Chondrocyte (in vitro differentiated cells): ENCODE results near the gene GPATCH2. TPM values are rescaled to one million over a fixed set of nuclear protein-coding genes. Genes with fewer than 3 reads are reported as not detected.

ENCODE experiments used
- DNase-seq: peaks from one replicate; pipeline ENCODE4 v3.0.0; 2021; ENCODE audit warnings: mixed read lengths, low spot score
- H3K27ac Mint-ChIP-seq: one replicate; pipeline ENCODE4 v1.8.0; 2021; ENCODE audit warnings: mild to moderate bottlenecking, moderate library complexity, mixed read lengths; ENCODE audit not compliant: unreplicated experiment
- H3K27me3 Mint-ChIP-seq: 2 replicates; pipeline ENCODE4 v1.8.0; 2021; ENCODE audit warnings: low read depth, mixed read lengths
- H3K36me3 Mint-ChIP-seq: 2 replicates; pipeline ENCODE4 v1.8.0; 2021; ENCODE audit warnings: low read depth, mixed read lengths
- H3K4me1 Mint-ChIP-seq: 2 replicates; pipeline ENCODE4 v1.8.0; 2021; ENCODE audit warnings: low read depth, mild to moderate bottlenecking, mixed read lengths
- H3K4me3 Mint-ChIP-seq: one replicate; pipeline ENCODE4 v1.8.0; 2021; ENCODE audit warnings: mild to moderate bottlenecking, moderate library complexity, mixed read lengths; ENCODE audit not compliant: unreplicated experiment
- H3K9me3 Mint-ChIP-seq: 2 replicates; pipeline ENCODE4 v1.8.0; 2021; ENCODE audit warnings: low read depth, mixed read lengths
- CTCF ChIP-seq: fragments of 200-600 bp; sonication (generic); IDR thresholded peaks from 2 replicates; pipeline ENCODE4 v1.5.0; 2021; ENCODE audit warnings: antibody characterized with exemption, mild to moderate bottlenecking, moderate library complexity
- total RNA-seq: library from RNA; stranded (reverse); gene quantifications from 3 replicates; pipeline ENCODE4 v1.2.1, GENCODE V29; 2021

Gene GPATCH2
- total RNA-seq, 1 donor from 2014 or later, result 10.4 TPM

GRCh38 chr1:217472915-217473314 is 158.0 kb downstream of the GPATCH2 start:
- no peak for DNase-seq
- H3K36me3 Mint-ChIP-seq, result peaks cover 2% of the 10 kb centered on the region
- H3K9me3 Mint-ChIP-seq, result no peaks in the 10 kb centered on the region
- H3K4me3 Mint-ChIP-seq, result no peak overlapping the region
- peaks cover 3% of the 10 kb centered on the region for H3K4me1 Mint-ChIP-seq
- no peak for TF ChIP-seq CTCF
- no peaks in the 10 kb centered on the region for H3K27me3 Mint-ChIP-seq
- H3K27ac Mint-ChIP-seq, result no peak overlapping the region

- H3K9me3 Mint-ChIP-seq, result peaks cover 3% of the 10 kb centered on the region
- no peak overlapping the region for H3K27ac Mint-ChIP-seq
- peaks cover 2% of the 10 kb centered on the region for H3K36me3 Mint-ChIP-seq
- H3K4me3 Mint-ChIP-seq, result no peak overlapping the region
- no peaks in the 10 kb centered on the region for H3K27me3 Mint-ChIP-seq
- DNase-seq, result no peak
- peaks cover 6% of the 10 kb centered on the region for H3K4me1 Mint-ChIP-seq
- TF ChIP-seq CTCF, result no peak
These were observed 159.5 kb downstream of the GPATCH2 start for GRCh38 chr1:217471403-217471802.

- Mint-ChIP-seq H3K9me3 (peaks cover 9% of the 10 kb centered on the region), H3K27me3 (no peaks in the 10 kb centered on the region), H3K4me3 (no peak overlapping the region), H3K4me1 (peaks cover 6% of the 10 kb centered on the region), H3K36me3 (peaks cover 5% of the 10 kb centered on the region), H3K27ac (no peak overlapping the region)
- no peak for TF ChIP-seq CTCF
- DNase-seq, result no peak
These were observed 160.9 kb downstream of the GPATCH2 start for GRCh38 chr1:217469983-217470382.

GRCh38 chr1:217465102-217465501 is 165.8 kb downstream of the GPATCH2 start:
- Mint-ChIP-seq H3K4me3 (no peak overlapping the region), H3K36me3 (peaks cover 11% of the 10 kb centered on the region), H3K4me1 (peaks cover 6% of the 10 kb centered on the region), H3K27me3 (no peaks in the 10 kb centered on the region), H3K27ac (no peak overlapping the region), H3K9me3 (peaks cover 19% of the 10 kb centered on the region)
- DNase-seq, result no peak
- no peak for TF ChIP-seq CTCF

- H3K4me3 Mint-ChIP-seq, result no peak overlapping the region
- H3K4me1 Mint-ChIP-seq, result peaks cover under 1% of the 10 kb centered on the region
- no peak overlapping the region for H3K27ac Mint-ChIP-seq
These were observed 168.2 kb downstream of the GPATCH2 start for GRCh38 chr1:217462666-217463065.

More at GRCh38 chr1:217462666-217463065, 168.2 kb downstream of the GPATCH2 start:
- DNase-seq, result no peak
- H3K9me3 Mint-ChIP-seq, result peaks cover 19% of the 10 kb centered on the region
- H3K27me3 Mint-ChIP-seq, result no peaks in the 10 kb centered on the region
- H3K36me3 Mint-ChIP-seq, result peaks cover 13% of the 10 kb centered on the region
- TF ChIP-seq CTCF, result no peak
